Gastrocnemius medialis (tissue), 4 donors: ENCODE results near the gene LMNB1.

Experiments used
- POLR2A ChIP-seq, 2 donors: fragments of 450-650 bp; IDR thresholded peaks; one replicate each; pipeline ENCODE4 v1.6.1; 2017; ENCODE audit warnings: antibody characterized with exemption in 2 of 2, mild to moderate bottlenecking in 2 of 2, moderate library complexity in 2 of 2
- TF ChIP-seq, protein P1 (sequence below), 5 experiments: fragments of 450-650 bp in 3 of 5; fragments of 200-600 bp in 2 of 5; sonication (generic) in 2 of 5; IDR thresholded peaks in 4 of 5; conservative IDR thresholded peaks in 1 of 5; 1 replicate in 4 of 5; 2 replicates in 1 of 5; pipeline ENCODE4 v1.5.1; 2016 to 2019; ENCODE audit warnings: antibody characterized with exemption in 5 of 5, mild to moderate bottlenecking in 3 of 5, moderate library complexity in 3 of 5

GRCh38 chr5:126753227-126753626, 23.7 kb upstream of the LMNB1 start:
- TF ChIP-seq, protein P1, sequence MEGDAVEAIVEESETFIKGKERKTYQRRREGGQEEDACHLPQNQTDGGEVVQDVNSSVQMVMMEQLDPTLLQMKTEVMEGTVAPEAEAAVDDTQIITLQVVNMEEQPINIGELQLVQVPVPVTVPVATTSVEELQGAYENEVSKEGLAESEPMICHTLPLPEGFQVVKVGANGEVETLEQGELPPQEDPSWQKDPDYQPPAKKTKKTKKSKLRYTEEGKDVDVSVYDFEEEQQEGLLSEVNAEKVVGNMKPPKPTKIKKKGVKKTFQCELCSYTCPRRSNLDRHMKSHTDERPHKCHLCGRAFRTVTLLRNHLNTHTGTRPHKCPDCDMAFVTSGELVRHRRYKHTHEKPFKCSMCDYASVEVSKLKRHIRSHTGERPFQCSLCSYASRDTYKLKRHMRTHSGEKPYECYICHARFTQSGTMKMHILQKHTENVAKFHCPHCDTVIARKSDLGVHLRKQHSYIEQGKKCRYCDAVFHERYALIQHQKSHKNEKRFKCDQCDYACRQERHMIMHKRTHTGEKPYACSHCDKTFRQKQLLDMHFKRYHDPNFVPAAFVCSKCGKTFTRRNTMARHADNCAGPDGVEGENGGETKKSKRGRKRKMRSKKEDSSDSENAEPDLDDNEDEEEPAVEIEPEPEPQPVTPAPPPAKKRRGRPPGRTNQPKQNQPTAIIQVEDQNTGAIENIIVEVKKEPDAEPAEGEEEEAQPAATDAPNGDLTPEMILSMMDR (IDR thresholded peaks at IDR 0.05 in 4 of 5, conservative IDR thresholded peaks at IDR 0.05 in 1 of 5) = no peak
- TF ChIP-seq POLR2A (IDR thresholded peaks at IDR 0.05) = no peak
